ENCODE results near the gene PPP6R1. TPM values are rescaled to one million over a fixed set of nuclear protein-coding genes. Genes with fewer than 3 reads are reported as not detected.

PPP6R1 gene
- polyA plus RNA-seq, 1 of the 3 experiments (the other 2 are of a cell fraction), result 47.8 TPM

- TF ChIP-seq USF1 (IDR thresholded peaks at IDR 0.05; ENCODE audit: borderline replicate concordance, low read depth), result no peak
- TF ChIP-seq, protein P1, sequence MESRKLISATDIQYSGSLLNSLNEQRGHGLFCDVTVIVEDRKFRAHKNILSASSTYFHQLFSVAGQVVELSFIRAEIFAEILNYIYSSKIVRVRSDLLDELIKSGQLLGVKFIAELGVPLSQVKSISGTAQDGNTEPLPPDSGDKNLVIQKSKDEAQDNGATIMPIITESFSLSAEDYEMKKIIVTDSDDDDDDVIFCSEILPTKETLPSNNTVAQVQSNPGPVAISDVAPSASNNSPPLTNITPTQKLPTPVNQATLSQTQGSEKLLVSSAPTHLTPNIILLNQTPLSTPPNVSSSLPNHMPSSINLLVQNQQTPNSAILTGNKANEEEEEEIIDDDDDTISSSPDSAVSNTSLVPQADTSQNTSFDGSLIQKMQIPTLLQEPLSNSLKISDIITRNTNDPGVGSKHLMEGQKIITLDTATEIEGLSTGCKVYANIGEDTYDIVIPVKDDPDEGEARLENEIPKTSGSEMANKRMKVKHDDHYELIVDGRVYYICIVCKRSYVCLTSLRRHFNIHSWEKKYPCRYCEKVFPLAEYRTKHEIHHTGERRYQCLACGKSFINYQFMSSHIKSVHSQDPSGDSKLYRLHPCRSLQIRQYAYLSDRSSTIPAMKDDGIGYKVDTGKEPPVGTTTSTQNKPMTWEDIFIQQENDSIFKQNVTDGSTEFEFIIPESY (IDR thresholded peaks at IDR 0.05; ENCODE audit: borderline replicate concordance, low read depth), result no peak
- TF ChIP-seq PBX3 (IDR thresholded peaks at IDR 0.05), result no peak
- TF ChIP-seq NFIC (IDR thresholded peaks at IDR 0.05; ENCODE audit: borderline replicate concordance), result no peak
- no peak for TF ChIP-seq CHD2 (IDR thresholded peaks at IDR 0.05; ENCODE audit: low read length, partially characterized antibody)
Measured at GRCh38 chr19:55230329-55230728, 28.5 kb downstream of the PPP6R1 start (continued).

GRCh38 chr19:55229789-55230182 lies 29.0 kb downstream of the PPP6R1 start:
- H3K27ac ChIP-seq (ENCODE audit: low read depth in 2 of 2, low read length in 1 of 2), result no peak overlapping the region; a peak in 1 of 4 replicates
- no peak overlapping the region for H3K4me3 ChIP-seq (ENCODE audit: low read depth in 2 of 2, low read length in 1 of 2)
- H3K9me2 ChIP-seq, result no peaks in the 10 kb centered on the region
- ChIA-PET POLR2A (no interaction called here), CTCF (interaction anchor here (1.0 kb wide), 1 partner anchor 89 kb away, joined by 3 read pairs; no protein-coding TSS in a partner anchor)
- peaks cover 0 to 38% of the 10 kb centered on the region in 2 experiments; a peak in 1 of 4 replicates for H3K4me1 ChIP-seq (ENCODE audit: control insufficient read depth in 1 of 2, insufficient read depth in 2 of 2, low read depth in 1 of 2, low read length in 1 of 2)
- no peaks in the 10 kb centered on the region for H3K79me2 ChIP-seq (ENCODE audit: insufficient read depth)
- no peaks in the 10 kb centered on the region for H3K27me3 ChIP-seq (ENCODE audit: insufficient read depth)
- peaks cover 7 to 66% of the 10 kb centered on the region in 2 experiments for H3K36me3 ChIP-seq (replicated peaks in 1 of 2; ENCODE audit: control insufficient read depth in 1 of 2, insufficient read depth in 2 of 2, low read length in 1 of 2)
- TF ChIP-seq SMC3 (IDR thresholded peaks at IDR 0.05; ENCODE audit: low read depth, low read length) (no peak), USF2 (IDR thresholded peaks at IDR 0.05; ENCODE audit: borderline replicate concordance, low read depth, low read length) (no peak)
- TF ChIP-seq, protein P2, sequence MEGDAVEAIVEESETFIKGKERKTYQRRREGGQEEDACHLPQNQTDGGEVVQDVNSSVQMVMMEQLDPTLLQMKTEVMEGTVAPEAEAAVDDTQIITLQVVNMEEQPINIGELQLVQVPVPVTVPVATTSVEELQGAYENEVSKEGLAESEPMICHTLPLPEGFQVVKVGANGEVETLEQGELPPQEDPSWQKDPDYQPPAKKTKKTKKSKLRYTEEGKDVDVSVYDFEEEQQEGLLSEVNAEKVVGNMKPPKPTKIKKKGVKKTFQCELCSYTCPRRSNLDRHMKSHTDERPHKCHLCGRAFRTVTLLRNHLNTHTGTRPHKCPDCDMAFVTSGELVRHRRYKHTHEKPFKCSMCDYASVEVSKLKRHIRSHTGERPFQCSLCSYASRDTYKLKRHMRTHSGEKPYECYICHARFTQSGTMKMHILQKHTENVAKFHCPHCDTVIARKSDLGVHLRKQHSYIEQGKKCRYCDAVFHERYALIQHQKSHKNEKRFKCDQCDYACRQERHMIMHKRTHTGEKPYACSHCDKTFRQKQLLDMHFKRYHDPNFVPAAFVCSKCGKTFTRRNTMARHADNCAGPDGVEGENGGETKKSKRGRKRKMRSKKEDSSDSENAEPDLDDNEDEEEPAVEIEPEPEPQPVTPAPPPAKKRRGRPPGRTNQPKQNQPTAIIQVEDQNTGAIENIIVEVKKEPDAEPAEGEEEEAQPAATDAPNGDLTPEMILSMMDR (IDR thresholded peaks at IDR 0.05), result no peak
- H4K20me1 ChIP-seq (ENCODE audit: insufficient read depth), result peaks cover 16% of the 10 kb centered on the region; the same call in 1 of the 2 replicates
- 95% methylated on average over 6 of the region's 17 CpGs for WGBS (ENCODE audit: low lambda C conversion rate)
- no peak overlapping the region for H3K4me2 ChIP-seq
- no peak overlapping the region for H2AFZ ChIP-seq (ENCODE audit: low read depth)
- H3K9me3 ChIP-seq, result no peaks in the 10 kb centered on the region
- DNase-seq, result no peak
- H3F3A ChIP-seq (replicated peaks; ENCODE audit: insufficient read depth), result no peaks in the 10 kb centered on the region
- no peak overlapping the region for H3K9ac ChIP-seq

All from SK-N-SH (cell line).